Measurements from ENCODE around the gene MAP4K2. TPM values are rescaled to one million over a fixed set of nuclear protein-coding genes. Genes with fewer than 3 reads are reported as not detected.
"Not testable (repeated sequence)": the region's sequence is repeated elsewhere in the genome, so short reads cannot be mapped to it uniquely, and the experiment has no call there.

Gene MAP4K2
- total and polyA plus RNA-seq, 2 donors from 2014 or later = 12.5 to 15.4 TPM

- TF ChIP-seq CTCF (IDR thresholded peaks at IDR 0.05; ENCODE audit: borderline replicate concordance, extremely low read depth, insufficient read depth) = no peak
- no peak overlapping the region for H3K9ac ChIP-seq (ENCODE audit: low read length in 3 of 3)
- H3K4me3 ChIP-seq (ENCODE audit: low read length in 3 of 3) = no peak overlapping the region
- H3K4me1 ChIP-seq (ENCODE audit: control insufficient read depth in 2 of 3, insufficient read depth in 2 of 3, low read depth in 1 of 3, low read length in 3 of 3) = no peaks in the 10 kb centered on the region
- DNase-seq (no peak), FAIRE-seq (no peak)
- H3K27ac ChIP-seq (ENCODE audit: low read depth in 2 of 2, low read length in 2 of 2) = no peak overlapping the region
- no peaks in the 10 kb centered on the region for H3K36me3 ChIP-seq (ENCODE audit: control insufficient read depth in 2 of 3, insufficient read depth in 3 of 3, low read length in 3 of 3)
- intact Hi-C loops (cut with DNase I) = no loop called here
- no peaks in the 10 kb centered on the region for H3K9me3 ChIP-seq (ENCODE audit: control insufficient read depth in 2 of 3, insufficient read depth in 1 of 3, low read length in 3 of 3)
- no peaks in the 10 kb centered on the region for H3K27me3 ChIP-seq (ENCODE audit: control insufficient read depth, insufficient read depth, low read length)
These were observed 14.5 kb upstream of the MAP4K2 start for GRCh38 chr11:64817476-64817875.

- DNase-seq; H3K27me3 ChIP-seq (ENCODE audit: control insufficient read depth, insufficient read depth, low read length); H3K4me3 ChIP-seq (ENCODE audit: low read length in 3 of 3); H3K27ac ChIP-seq (ENCODE audit: low read depth in 2 of 2, low read length in 2 of 2); intact Hi-C loops (cut with DNase I); H3K4me1 ChIP-seq (ENCODE audit: control insufficient read depth in 2 of 3, insufficient read depth in 2 of 3, low read depth in 1 of 3, low read length in 3 of 3); FAIRE-seq; H3K9me3 ChIP-seq (ENCODE audit: control insufficient read depth in 2 of 3, insufficient read depth in 1 of 3, low read length in 3 of 3); H3K36me3 ChIP-seq (ENCODE audit: control insufficient read depth in 2 of 3, insufficient read depth in 3 of 3, low read length in 3 of 3); H3K9ac ChIP-seq (ENCODE audit: low read length in 3 of 3): not testable (repeated sequence)
These were observed 12.4 kb upstream of the MAP4K2 start for GRCh38 chr11:64815433-64815832.

GRCh38 chr11:64814712-64815187, 11.7 kb upstream of the MAP4K2 start:
- H3K9ac ChIP-seq (ENCODE audit: low read length in 3 of 3) = no peak overlapping the region
- no peak for TF ChIP-seq CTCF (IDR thresholded peaks at IDR 0.05; ENCODE audit: borderline replicate concordance, extremely low read depth, insufficient read depth)
- intact Hi-C loops (cut with DNase I) = no loop called here
- H3K27me3 ChIP-seq (ENCODE audit: control insufficient read depth, insufficient read depth, low read length) = no peaks in the 10 kb centered on the region
- no peaks in the 10 kb centered on the region for H3K9me3 ChIP-seq (ENCODE audit: control insufficient read depth in 2 of 3, insufficient read depth in 1 of 3, low read length in 3 of 3)
- FAIRE-seq (no peak), DNase-seq (no peak)
- H3K4me1 ChIP-seq (ENCODE audit: control insufficient read depth in 2 of 3, insufficient read depth in 2 of 3, low read depth in 1 of 3, low read length in 3 of 3) = peaks cover 0 to under 1% (median 0%) of the 10 kb centered on the region in 3 donors
- H3K36me3 ChIP-seq (ENCODE audit: control insufficient read depth in 2 of 3, insufficient read depth in 3 of 3, low read length in 3 of 3) = no peaks in the 10 kb centered on the region
- H3K27ac ChIP-seq (ENCODE audit: low read depth in 2 of 2, low read length in 2 of 2) = no peak overlapping the region
- no peak overlapping the region for H3K4me3 ChIP-seq (ENCODE audit: low read length in 3 of 3)

GRCh38 chr11:64813826-64814225, 10.8 kb upstream of the MAP4K2 start:
- no peak for TF ChIP-seq CTCF (IDR thresholded peaks at IDR 0.05; ENCODE audit: borderline replicate concordance, extremely low read depth, insufficient read depth)
- no peaks in the 10 kb centered on the region for H3K9me3 ChIP-seq (ENCODE audit: control insufficient read depth in 2 of 3, insufficient read depth in 1 of 3, low read length in 3 of 3)
- no peak overlapping the region for H3K4me3 ChIP-seq (ENCODE audit: low read length in 3 of 3)
- H3K27ac ChIP-seq (ENCODE audit: low read depth in 2 of 2, low read length in 2 of 2) = no peak overlapping the region
- H3K36me3 ChIP-seq (ENCODE audit: control insufficient read depth in 2 of 3, insufficient read depth in 3 of 3, low read length in 3 of 3) = no peaks in the 10 kb centered on the region
- H3K4me1 ChIP-seq (ENCODE audit: control insufficient read depth in 2 of 3, insufficient read depth in 2 of 3, low read depth in 1 of 3, low read length in 3 of 3) = peaks cover 0 to 7% (median 4%) of the 10 kb centered on the region in 3 donors
- DNase-seq = no peak
- no peak overlapping the region for H3K9ac ChIP-seq (ENCODE audit: low read length in 3 of 3)
- intact Hi-C loops (cut with DNase I) = no loop called here
- H3K27me3 ChIP-seq (ENCODE audit: control insufficient read depth, insufficient read depth, low read length) = no peaks in the 10 kb centered on the region
- no peak for FAIRE-seq

Measured in kidney (tissue), 14 donors.